Activated CD8-positive, alpha-beta memory T cell treated with anti-CD3 and anti-CD28 coated beads, Interleukin-2, amount 50 U/mL, for 24 hours (primary cell): ENCODE results near the gene AOPEP.

Experiments
- DNase-seq: peaks from one replicate; pipeline ENCODE4 v3.0.0-alpha.2; 2020; ENCODE audit errors: extremely low read depth

Gene AOPEP

DNA sequence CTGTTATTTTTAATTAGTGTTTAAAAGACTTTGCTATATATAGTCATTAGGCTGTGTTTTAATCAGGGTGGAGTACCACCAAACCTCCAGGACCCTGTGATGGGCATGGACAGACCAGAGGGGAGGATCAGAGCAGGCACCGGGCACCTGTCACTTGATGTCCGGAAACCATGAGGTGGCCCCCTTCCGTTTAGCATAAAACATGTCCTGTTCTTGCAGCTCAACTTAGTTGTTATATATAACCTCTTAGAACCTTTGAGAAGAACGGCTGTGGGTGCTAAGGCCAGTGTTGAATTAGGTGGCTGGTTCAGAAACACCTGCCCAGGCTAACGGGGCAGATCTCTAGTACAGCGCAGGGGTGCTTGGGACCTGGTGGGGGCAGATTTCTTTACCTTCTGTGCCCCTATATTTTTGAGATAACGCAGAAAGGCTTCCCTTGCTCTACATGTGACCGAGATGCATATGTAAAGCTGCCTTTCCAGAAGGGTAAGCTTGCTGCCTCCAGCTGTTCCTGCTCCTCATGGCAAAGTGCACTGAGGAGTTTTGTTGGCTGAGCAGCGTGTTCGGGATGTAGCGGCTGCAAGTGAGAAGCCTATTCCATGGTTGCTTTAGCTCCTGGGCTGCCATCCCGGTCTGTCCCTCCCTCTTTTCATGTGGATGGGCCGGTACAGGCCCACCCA lies 335.6 kb downstream of the AOPEP start:
- DNase-seq, result no peak

- no peak for DNase-seq
These were observed 336.1 kb downstream of the AOPEP start for GRCh38 chr9:95062596-95063065.

DNA sequence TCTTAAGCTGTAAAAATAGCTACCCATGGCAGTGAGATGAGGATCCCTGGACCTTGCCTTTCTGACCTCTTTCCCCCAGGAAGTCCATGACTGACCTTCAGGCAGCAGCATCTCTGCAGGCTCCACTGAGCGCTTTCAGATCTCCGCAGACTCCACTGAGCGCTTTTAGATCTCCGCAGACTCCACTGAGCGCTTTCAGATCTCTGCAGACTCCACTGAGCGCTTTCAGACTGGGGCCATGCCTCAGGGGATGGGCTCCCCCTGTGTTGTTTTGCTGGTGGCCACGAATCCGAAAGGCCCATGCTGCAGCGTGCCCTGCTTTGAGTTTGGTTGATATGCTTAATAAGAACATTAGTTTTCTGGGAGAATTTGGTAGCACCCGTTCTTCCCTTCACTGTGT lies 336.8 kb downstream of the AOPEP start:
- no peak for DNase-seq

GRCh38 chr9:95065224-95065623 lies 338.7 kb downstream of the AOPEP start:
- DNase-seq, result no peak

- DNase-seq, result no peak
These were observed 340.6 kb downstream of the AOPEP start for GRCh38 chr9:95067057-95067456.

DNA sequence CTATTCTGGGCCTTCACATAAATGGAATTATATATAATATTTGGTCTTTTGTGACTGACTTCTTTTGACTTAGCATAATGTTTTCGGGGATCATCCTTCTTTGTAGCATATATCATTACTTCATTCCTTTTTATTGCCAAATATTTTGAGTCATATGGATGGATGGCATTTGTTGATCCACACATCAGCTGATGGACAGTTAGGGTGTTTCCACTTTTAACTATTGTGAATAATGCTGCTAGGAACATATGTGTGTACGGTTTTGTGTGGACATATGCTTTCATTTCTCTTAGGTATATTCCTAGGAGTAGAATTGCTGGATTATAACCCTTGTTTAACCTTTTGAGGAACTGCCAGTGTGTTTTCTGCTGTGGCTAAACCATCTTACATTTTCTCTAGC lies 341.4 kb downstream of the AOPEP start:
- no peak for DNase-seq

DNA sequence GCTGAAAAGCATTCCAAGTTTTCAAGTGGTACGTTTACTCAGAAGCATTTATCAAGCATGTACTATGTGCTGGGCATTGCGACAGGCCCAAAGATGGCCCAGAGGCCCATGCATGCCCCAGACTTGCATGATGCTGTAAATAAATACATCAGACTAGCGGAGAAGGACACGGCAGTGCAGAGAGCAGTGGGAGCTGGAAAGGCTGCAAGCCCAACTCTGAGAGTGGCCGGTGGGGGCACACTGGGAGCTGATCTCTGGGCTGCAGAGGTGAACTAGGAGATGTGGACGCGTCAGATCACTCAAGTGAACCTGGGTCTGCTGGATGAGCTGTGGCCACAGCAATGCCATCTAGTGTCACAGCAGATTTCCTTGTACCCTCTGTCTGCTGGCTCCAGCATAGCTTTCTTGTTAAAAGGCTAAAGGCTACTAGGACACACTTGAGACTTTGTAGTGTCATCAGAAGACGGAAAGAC lies 344.1 kb downstream of the AOPEP start:
- DNase-seq, result no peak

DNA sequence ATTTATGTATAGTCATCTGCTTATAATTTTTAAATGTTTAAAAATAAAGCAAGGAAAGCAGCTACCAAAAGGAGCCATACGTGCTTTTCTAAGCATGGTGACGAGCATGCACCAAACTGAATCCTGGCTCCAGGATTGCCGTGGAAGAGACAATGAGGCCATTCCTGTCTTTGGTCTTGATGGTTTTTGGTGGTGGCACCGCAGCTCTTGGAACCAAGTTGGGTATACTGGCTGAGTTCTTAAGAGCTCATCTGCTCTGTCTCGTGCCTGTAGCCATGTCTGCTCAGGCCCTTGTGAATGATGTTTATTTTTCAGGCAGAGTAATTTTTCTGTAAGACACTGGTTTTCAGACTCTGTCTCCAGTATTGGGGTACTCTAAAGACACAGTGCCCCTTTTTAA lies 345.0 kb downstream of the AOPEP start:
- DNase-seq, result no peak

- no peak for DNase-seq
These were observed 345.4 kb downstream of the AOPEP start for GRCh38 chr9:95071925-95072324.

DNA sequence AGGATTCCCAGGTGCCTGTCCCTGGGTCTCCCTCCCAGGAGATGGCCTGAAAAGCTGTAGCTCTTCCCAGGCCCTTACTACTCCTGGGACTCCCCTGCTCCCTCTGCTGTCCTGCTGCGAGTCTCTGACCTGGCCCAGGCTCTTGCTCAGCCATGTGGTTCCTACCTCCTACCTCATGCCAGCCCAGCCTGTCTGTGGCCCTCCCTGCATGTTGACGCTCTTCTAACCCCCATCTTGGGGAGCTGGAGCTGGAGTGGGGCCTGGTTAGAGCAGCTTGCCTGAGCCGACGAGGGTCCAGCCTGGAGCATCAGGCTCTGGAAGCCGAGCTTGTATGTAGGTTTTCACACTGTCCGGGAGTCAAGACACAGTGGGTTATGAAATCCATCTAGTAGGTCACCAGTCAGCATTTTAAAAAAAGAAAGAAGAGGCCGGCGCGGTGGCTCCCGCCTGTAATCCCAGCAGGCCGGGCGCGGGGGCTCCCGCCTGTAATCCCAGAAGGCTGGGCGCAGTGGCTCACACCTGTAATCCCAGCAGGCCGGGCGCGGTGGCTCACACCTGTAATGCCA lies 346.6 kb downstream of the AOPEP start:
- DNase-seq, result no peak

- no peak for DNase-seq
These were observed 347.4 kb downstream of the AOPEP start for GRCh38 chr9:95073918-95074317.

GRCh38 chr9:95074632-95075031 lies 348.1 kb downstream of the AOPEP start:
- no peak for DNase-seq

DNA sequence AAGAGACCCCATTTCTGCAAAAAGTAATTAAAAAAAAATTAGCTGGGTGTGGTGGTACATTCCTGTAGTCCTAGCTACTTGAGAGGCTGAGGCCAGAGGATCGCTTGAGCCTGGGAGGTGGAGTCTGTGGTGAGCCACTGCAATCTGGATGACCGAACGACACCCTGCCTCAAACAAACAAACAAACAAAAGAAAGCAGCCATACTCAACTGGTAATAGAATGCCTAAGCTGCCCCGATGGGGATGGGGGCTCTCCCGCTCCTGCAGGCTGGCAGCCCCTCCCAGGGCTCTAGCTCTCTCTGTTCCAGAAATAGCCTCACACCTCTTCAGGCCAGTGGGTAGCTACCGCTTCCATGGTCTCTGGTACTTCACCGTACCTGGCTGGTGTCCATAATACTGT lies 349.2 kb downstream of the AOPEP start:
- no peak for DNase-seq

DNA sequence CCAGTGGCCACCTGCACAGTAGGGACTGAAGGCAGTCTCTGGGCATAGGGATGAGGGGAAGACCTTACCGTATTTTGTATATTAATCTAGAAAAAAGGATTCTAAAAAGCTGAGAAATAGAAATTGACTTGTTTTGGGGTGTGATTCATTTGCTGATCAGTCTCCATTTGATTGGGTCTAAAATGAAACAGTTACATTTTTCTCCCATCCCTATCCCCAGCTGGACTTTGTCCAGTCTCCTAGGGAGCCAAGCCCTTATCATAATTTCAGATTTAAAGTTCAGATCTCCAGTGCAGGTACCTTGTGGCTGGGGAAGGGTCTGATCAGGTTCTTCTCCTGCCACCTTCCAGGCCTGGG lies 350.2 kb downstream of the AOPEP start:
- DNase-seq, result no peak

- no peak for DNase-seq
These were observed 350.7 kb downstream of the AOPEP start for GRCh38 chr9:95077053-95077765.

- no peak for DNase-seq
These were observed 351.4 kb downstream of the AOPEP start for GRCh38 chr9:95077766-95078370.

- DNase-seq, result no peak
These were observed 352.0 kb downstream of the AOPEP start for GRCh38 chr9:95078511-95078910.

DNA sequence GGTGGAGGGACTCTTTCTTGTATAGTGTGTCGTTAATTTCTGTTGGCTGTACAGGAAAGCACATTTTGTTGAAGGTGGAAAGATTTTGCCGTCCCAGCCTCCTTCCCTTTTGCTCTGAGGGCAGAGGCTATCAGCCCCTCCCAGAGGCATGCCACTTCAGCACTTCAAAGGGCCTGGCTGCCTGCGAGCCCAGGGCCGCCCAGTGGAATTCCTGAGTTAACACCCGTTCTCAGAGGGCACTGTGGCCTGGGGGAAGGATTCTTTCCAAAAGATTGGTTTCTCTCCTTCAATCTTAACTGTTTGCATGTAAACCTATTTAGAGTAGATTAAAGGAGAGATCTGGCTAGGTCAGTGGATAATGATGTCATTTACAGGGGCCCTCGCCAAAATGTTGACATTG lies 352.4 kb downstream of the AOPEP start:
- no peak for DNase-seq

DNA sequence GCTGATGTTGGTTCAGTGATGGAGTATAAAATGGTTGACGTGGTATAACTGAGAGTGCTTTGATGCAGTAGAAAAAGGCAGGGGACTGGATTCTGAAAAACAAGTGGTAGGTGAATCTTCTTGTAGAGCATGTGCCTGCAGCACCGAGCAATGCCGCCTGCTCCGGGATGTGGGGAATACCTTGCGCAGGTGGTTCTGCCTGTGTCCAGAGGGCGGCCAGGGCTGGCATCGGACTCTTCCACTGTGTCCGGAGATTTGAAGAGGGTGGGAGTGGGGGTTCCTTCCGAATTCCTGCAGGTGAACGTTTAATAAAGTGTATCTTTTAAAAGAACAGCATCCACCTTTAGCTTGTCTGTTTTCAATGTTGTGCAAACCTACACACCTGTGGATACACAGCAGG lies 353.0 kb downstream of the AOPEP start:
- DNase-seq, result no peak

- DNase-seq, result no peak
These were observed 354.6 kb downstream of the AOPEP start for GRCh38 chr9:95080961-95081647.

DNA sequence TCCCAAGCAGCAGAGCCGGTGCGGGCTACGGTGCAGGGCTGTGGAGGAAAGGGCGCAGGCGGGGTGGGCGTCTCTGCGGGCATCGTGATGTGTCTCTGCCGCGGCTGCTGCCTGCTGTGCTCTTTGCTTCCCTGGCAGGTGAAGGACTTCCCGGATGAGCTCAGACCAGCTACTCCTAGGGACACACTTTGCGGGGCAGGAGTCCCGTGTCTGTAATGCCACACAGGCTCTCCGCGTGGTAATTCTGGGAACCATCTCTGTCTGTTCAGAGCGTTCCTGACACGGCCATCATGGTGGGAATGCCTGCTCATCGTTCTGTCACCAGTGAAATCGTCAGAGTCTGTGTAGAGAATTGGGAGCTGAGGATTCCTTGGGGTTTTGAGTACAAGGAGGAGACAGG lies 355.5 kb downstream of the AOPEP start:
- no peak for DNase-seq

- no peak for DNase-seq
These were observed 356.0 kb downstream of the AOPEP start for GRCh38 chr9:95082401-95083084.
